HEK293T (cell line): ENCODE data around the gene ITIH1.

Source experiments
- BHLHE40 ChIP-seq: fragments of 450-650 bp; IDR thresholded peaks from 2 replicates; pipeline ENCODE4 v1.6.1; 2016; ENCODE audit warnings: mild to moderate bottlenecking, moderate library complexity, borderline replicate concordance
- ELF4 ChIP-seq: fragments of 450-650 bp; IDR thresholded peaks from 2 replicates; pipeline ENCODE4 v1.6.1; 2017; ENCODE audit warnings: antibody characterized with exemption
- FOXA1 ChIP-seq: fragments of 450-650 bp; IDR thresholded peaks from 2 replicates; pipeline ENCODE4 v1.6.1; 2016; ENCODE audit warnings: mild to moderate bottlenecking
- FOXK2 ChIP-seq: fragments of 450-650 bp; IDR thresholded peaks from 2 replicates; pipeline ENCODE4 v1.6.1; 2016; ENCODE audit warnings: mild to moderate bottlenecking
- FOXM1 ChIP-seq: fragments of 450-650 bp; IDR thresholded peaks from 2 replicates; pipeline ENCODE4 v1.6.1; 2017; ENCODE audit warnings: mild to moderate bottlenecking, borderline replicate concordance
- L3MBTL2 ChIP-seq: fragments of 450-650 bp; conservative IDR thresholded peaks from 2 replicates; pipeline ENCODE4 v1.6.1; 2016; ENCODE audit warnings: mild to moderate bottlenecking
- PKNOX1 ChIP-seq: fragments of 450-650 bp; IDR thresholded peaks from 2 replicates; pipeline ENCODE4 v1.6.1; 2016
- SP1 ChIP-seq: fragments of 450-650 bp; IDR thresholded peaks from 2 replicates; pipeline ENCODE4 v1.6.1; 2017

- TF ChIP-seq SP1 (no peak), BHLHE40 (no peak), ELF4 (no peak), FOXK2 (no peak), L3MBTL2 (no peak), PKNOX1 (no peak), FOXA1 (no peak), FOXM1 (no peak)
Measured at GRCh38 chr3:52791366-52791765, 14.0 kb downstream of the ITIH1 start.
